BJ (cell line): ENCODE data around the gene ASGR2. TPM values are rescaled to one million over a fixed set of nuclear protein-coding genes. Genes with fewer than 3 reads are reported as not detected.

Experiments
- CTCF ChIA-PET: fragments of 350-600 bp; formaldehyde crosslinking; extraction: SDS; loops from one replicate; lab custom pipeline; 2021; ENCODE audit warnings: antibody characterized with exemption, inconsistent platforms; lab: Yijun Ruan, JAX
- POLR2A ChIA-PET: fragments of 300-600 bp; sonication (Branson Sonifier 250); formaldehyde crosslinking; extraction: SDS; loops from one replicate; lab custom pipeline; 2021; ENCODE audit warnings: antibody characterized with exemption; lab: Charles Lee
- DNase-seq: peaks from one replicate; pipeline ENCODE4 v3.0.0-alpha.2; 2011; ENCODE audit warnings: low read depth
- H3K27me3 ChIP-seq: 2 replicates; pipeline ENCODE4 v1.6.0; 2011; ENCODE audit warnings: low read length; ENCODE audit not compliant: control insufficient read depth, insufficient read depth
- H3K36me3 ChIP-seq: 2 replicates; pipeline ENCODE4 v1.5.1; 2011; ENCODE audit warnings: low read length; ENCODE audit not compliant: control insufficient read depth, insufficient read depth
- H3K4me3 ChIP-seq: 2 replicates; pipeline ENCODE4 v1.5.1; 2011; ENCODE audit warnings: low read depth, mild to moderate bottlenecking, control low read depth, low read length
- polyA plus RNA-seq: library from polyadenylated mRNA; depleted of rRNA; stranded (reverse); fragments of >200 nt; gene quantifications from 2 replicates; pipeline ENCODE4 v1.2.3, GENCODE V29; 2011
- TF ChIP-seq, protein P1 (sequence below): IDR thresholded peaks from 2 replicates; pipeline ENCODE4 v1.5.1; 2011; ENCODE audit warnings: low read depth, mild to moderate bottlenecking, control low read depth, inconsistent platforms, low read length, moderate library complexity; ENCODE audit not compliant: insufficient read depth

Gene ASGR2
- polyA plus RNA-seq, 1 experiment = not detected

DNA sequence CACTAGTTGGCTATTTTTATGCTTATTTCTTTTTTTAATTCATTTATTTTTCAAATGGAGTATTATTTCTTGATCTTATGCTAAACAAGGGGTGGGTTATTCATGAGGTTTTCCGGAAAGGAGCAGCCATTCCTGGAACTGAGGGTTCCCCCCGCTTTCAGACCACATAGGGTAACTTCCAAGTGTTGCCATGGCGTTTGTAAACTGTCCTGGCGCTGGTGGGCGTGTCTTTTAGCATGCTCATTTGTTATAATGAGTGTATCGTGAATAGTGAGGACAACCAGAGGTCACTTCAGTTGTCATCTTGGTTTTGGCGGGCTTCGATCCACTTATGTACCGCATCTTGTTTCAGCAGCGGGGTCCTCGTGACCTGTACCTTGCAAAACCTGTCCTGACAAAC lies 29.6 kb upstream of the ASGR2 start:
- TF ChIP-seq, protein P1, sequence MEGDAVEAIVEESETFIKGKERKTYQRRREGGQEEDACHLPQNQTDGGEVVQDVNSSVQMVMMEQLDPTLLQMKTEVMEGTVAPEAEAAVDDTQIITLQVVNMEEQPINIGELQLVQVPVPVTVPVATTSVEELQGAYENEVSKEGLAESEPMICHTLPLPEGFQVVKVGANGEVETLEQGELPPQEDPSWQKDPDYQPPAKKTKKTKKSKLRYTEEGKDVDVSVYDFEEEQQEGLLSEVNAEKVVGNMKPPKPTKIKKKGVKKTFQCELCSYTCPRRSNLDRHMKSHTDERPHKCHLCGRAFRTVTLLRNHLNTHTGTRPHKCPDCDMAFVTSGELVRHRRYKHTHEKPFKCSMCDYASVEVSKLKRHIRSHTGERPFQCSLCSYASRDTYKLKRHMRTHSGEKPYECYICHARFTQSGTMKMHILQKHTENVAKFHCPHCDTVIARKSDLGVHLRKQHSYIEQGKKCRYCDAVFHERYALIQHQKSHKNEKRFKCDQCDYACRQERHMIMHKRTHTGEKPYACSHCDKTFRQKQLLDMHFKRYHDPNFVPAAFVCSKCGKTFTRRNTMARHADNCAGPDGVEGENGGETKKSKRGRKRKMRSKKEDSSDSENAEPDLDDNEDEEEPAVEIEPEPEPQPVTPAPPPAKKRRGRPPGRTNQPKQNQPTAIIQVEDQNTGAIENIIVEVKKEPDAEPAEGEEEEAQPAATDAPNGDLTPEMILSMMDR = no peak
- CTCF ChIA-PET = no interaction called here
- Histone ChIP-seq H3K27me3 (peaks cover 12% of the 10 kb centered on the region), H3K4me3 (no peak overlapping the region), H3K36me3 (no peaks in the 10 kb centered on the region)
- no peak for DNase-seq
- POLR2A ChIA-PET = no interaction called here

DNA sequence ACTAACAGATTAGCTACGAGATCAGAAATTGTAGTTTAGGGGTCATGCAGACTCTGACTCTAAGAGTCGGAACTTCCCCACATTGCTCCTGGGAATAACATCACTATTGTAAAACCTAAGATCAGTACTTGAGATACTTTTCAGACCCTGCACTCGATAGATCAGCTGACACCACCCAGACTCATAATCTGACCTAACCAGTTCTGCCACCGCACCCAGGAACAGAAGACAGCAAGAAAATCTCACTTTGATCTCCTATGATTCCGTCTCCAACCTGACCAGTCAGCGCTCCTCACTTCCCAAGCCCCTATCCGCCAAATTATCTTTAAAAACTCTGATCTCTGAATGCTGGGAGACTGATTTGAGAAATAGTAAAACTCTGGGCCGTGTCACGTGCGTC lies 27.2 kb upstream of the ASGR2 start:
- TF ChIP-seq, protein P1 = no peak
- H3K27me3 ChIP-seq = peaks cover 13% of the 10 kb centered on the region
- CTCF ChIA-PET = interaction anchor here (0.7 to 3.0 kb wide), 5 partner anchors 8 to 155 kb away, joined by 3 to 28 read pairs (median 4); no protein-coding TSS in a partner anchor
- POLR2A ChIA-PET = no interaction called here
- no peaks in the 10 kb centered on the region for H3K36me3 ChIP-seq
- no peak overlapping the region for H3K4me3 ChIP-seq
- no peak for DNase-seq

DNA sequence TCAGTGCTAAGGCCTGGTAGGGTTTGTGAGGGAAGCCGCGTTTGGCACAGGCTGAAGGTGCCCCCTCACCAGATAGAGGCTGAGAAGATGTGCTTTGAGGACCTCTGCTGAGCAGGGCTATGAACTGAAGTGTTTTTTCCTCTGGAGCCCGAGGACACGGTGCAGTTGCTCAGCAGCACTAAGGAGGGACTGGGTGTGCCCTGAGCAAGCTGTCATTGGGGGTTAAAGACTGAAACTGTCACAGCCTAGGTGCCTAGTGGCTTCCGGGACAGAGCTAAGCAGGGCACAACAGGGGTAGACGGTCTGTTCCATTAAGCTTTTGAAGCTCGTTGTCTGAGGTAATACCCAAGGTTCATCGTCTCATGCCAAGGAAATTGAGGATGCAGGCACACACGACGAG lies 24.8 kb upstream of the ASGR2 start:
- CTCF ChIA-PET = interaction anchor here (0.8 to 3.0 kb wide), 7 partner anchors 13 to 225 kb away, joined by 3 to 28 read pairs (median 4); no protein-coding TSS in a partner anchor
- TF ChIP-seq, protein P1 = no peak
- Histone ChIP-seq H3K36me3 (no peaks in the 10 kb centered on the region), H3K4me3 (no peak overlapping the region), H3K27me3 (peaks cover 13% of the 10 kb centered on the region)
- no peak for DNase-seq
- POLR2A ChIA-PET = no interaction called here

DNA sequence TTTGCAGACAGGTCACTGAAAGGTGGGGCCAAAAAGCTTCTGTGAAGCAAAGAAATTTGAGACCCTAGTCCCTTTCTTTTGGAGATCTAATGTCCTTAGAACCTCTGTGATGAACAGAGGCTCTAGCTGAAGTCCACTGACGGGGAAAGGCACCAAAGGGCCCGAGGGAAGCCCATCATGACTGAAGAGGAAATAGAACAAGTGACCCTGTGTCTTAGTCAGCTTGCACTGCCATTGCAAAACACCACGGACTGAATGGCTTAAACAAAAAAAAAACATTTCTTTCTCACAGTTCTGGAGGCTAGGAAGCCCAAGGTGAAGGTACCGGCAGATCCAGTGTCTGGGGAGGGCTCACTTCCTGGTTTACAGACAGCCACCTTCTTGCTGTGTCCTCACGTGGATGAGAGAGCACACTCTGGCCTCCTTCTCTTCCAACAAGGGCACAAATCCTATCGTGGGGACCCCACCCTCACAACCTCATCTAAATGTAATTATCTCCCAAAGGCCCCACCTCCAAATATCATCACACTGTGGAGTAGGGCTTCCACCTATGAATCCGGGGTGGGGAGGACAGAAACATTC lies 24.3 kb upstream of the ASGR2 start:
- Histone ChIP-seq H3K36me3 (no peaks in the 10 kb centered on the region), H3K4me3 (no peak overlapping the region), H3K27me3 (peaks cover 13% of the 10 kb centered on the region)
- CTCF ChIA-PET = interaction anchor here (0.8 to 4.4 kb wide), 9 partner anchors 14 to 225 kb away, joined by 4 to 92 read pairs (median 10); no protein-coding TSS in a partner anchor
- TF ChIP-seq, protein P1 = no peak
- no peak for DNase-seq
- POLR2A ChIA-PET = no interaction called here

DNA sequence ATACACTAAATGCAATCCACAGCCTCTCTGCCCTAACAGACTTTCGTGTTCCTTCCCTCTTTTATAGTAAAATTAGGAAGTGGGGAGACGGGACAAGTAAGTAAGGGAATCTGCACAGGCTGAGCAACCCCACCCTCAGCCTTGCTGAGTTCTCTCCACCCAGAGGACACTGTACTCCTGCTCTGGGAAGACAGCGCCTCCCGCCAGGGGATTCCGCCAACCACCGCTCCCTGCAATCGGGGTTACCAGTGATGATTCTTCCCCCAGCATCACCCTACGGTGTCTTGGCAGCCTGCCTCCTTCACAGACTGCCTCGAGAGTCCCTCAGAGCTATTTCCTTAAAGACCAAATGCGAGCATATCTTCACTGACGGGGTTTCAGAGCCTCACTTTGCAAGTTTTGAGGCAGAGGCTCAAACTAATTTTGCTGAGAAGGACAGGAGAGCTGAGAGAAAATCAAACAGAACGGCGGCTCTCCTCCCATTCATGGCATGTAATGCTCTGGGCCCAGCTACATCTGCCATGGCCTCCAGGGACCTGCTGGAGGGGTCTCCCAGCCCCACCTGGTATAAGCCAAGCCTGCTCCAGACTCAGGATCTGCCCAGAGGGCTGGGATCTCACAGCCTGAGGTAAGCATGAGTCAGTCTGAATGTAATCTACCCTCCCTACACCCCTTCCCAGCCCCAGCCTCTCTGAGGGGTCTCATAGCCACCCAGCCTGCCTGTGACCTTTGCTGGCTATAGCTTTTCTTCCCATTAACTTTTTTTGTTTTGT lies 22.7 kb upstream of the ASGR2 start:
- POLR2A ChIA-PET = no interaction called here

More for the DNA sequence above, 22.7 kb upstream of the ASGR2 start:
- no peaks in the 10 kb centered on the region for H3K36me3 ChIP-seq
- CTCF ChIA-PET = interaction anchor here (0.6 to 4.4 kb wide), 30 partner anchors 8 to 225 kb away, joined by 3 to 92 read pairs (median 5); partner anchors contain the start of genes ASGR1, ASGR2, SLC16A11 and SLC16A13
- no peak overlapping the region for H3K4me3 ChIP-seq
- DNase-seq = no peak
- TF ChIP-seq, protein P1 = no peak
- peaks cover 16% of the 10 kb centered on the region for H3K27me3 ChIP-seq
